UCSD-AML1 (cell line): Measurements from ENCODE around the gene GPR39.

Experiments
- DNase-seq: peaks from one replicate; lab custom pipeline; 2025; ENCODE audit not compliant: unreplicated experiment; lab: John Stamatoyannopoulos, UW

GPR39 gene

GRCh38 chr2:132442278-132442677 is 25.7 kb downstream of the GPR39 start:
- no peak for DNase-seq

- DNase-seq, result no peak
Observed at GRCh38 chr2:132443106-132443505, 26.5 kb downstream of the GPR39 start.

GRCh38 chr2:132446444-132446843 is 29.8 kb downstream of the GPR39 start:
- DNase-seq, result no peak

- no peak for DNase-seq
Observed at GRCh38 chr2:132448331-132448730, 31.7 kb downstream of the GPR39 start.

GRCh38 chr2:132448771-132449170 is 32.2 kb downstream of the GPR39 start:
- DNase-seq, result no peak

GRCh38 chr2:132449868-132450267 is 33.3 kb downstream of the GPR39 start:
- no peak for DNase-seq

GRCh38 chr2:132460781-132461180 is 44.2 kb downstream of the GPR39 start:
- no peak for DNase-seq

GRCh38 chr2:132462236-132462635 is 45.6 kb downstream of the GPR39 start:
- DNase-seq, result no peak

GRCh38 chr2:132463719-132464118 is 47.1 kb downstream of the GPR39 start:
- no peak for DNase-seq

GRCh38 chr2:132465917-132466316 is 49.3 kb downstream of the GPR39 start:
- no peak for DNase-seq

GRCh38 chr2:132466428-132467028 is 49.9 kb downstream of the GPR39 start:
- DNase-seq, result no peak

GRCh38 chr2:132468821-132469675 is 52.4 kb downstream of the GPR39 start:
- no peak for DNase-seq

GRCh38 chr2:132470746-132471145 is 54.1 kb downstream of the GPR39 start:
- no peak for DNase-seq

GRCh38 chr2:132473174-132473883 is 56.7 kb downstream of the GPR39 start:
- DNase-seq, result no peak

- DNase-seq, result no peak
Observed at GRCh38 chr2:132475615-132476014, 59.0 kb downstream of the GPR39 start.

GRCh38 chr2:132477436-132477835 is 60.8 kb downstream of the GPR39 start:
- DNase-seq, result no peak

- DNase-seq, result no peak
Observed at GRCh38 chr2:132477962-132478361, 61.4 kb downstream of the GPR39 start.

- DNase-seq, result no peak
Observed at GRCh38 chr2:132478461-132479105, 62.0 kb downstream of the GPR39 start.

- no peak for DNase-seq
Observed at GRCh38 chr2:132479155-132479554, 62.5 kb downstream of the GPR39 start.

- no peak for DNase-seq
Observed at GRCh38 chr2:132482821-132483220, 66.2 kb downstream of the GPR39 start.

GRCh38 chr2:132484144-132484543 is 67.5 kb downstream of the GPR39 start:
- no peak for DNase-seq
